ENCODE data around the gene PTPRN2.
"Not testable (repeated sequence)": the region's sequence is repeated elsewhere in the genome, so short reads cannot be mapped to it uniquely, and the experiment has no call there.

Gene PTPRN2

GRCh38 chr7:157676456-157677255 lies 911.0 kb downstream of the PTPRN2 start:
- no peak for DNase-seq

DNA sequence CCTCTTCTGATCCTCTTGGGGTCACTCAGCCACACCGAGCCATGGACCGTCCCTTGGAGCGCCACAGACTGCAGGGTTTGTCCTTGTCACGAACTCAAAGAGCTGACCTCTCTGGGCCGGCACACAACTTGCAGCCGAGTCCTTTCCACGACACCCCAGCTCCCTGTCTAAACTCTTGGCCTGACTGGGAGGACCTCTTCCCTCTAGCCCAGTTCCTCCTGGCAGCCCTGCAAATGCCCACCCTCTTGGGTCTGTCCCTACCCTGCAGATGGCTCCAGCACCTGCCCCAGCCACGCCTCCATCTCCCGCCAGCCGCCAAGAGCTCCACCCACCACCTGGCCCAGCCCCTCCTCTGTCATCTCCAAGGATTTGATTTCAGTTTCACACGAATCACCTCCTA lies 911.6 kb downstream of the PTPRN2 start:
- DNase-seq, result no peak

GRCh38 chr7:157675427-157675927 lies 912.1 kb downstream of the PTPRN2 start:
- no peak for DNase-seq

GRCh38 chr7:157674715-157675426 lies 912.8 kb downstream of the PTPRN2 start:
- no peak for DNase-seq

- no peak for DNase-seq
Observed at GRCh38 chr7:157674027-157674714, 913.5 kb downstream of the PTPRN2 start.

- no peak for DNase-seq
Observed at GRCh38 chr7:157673573-157673972, 914.0 kb downstream of the PTPRN2 start.

DNA sequence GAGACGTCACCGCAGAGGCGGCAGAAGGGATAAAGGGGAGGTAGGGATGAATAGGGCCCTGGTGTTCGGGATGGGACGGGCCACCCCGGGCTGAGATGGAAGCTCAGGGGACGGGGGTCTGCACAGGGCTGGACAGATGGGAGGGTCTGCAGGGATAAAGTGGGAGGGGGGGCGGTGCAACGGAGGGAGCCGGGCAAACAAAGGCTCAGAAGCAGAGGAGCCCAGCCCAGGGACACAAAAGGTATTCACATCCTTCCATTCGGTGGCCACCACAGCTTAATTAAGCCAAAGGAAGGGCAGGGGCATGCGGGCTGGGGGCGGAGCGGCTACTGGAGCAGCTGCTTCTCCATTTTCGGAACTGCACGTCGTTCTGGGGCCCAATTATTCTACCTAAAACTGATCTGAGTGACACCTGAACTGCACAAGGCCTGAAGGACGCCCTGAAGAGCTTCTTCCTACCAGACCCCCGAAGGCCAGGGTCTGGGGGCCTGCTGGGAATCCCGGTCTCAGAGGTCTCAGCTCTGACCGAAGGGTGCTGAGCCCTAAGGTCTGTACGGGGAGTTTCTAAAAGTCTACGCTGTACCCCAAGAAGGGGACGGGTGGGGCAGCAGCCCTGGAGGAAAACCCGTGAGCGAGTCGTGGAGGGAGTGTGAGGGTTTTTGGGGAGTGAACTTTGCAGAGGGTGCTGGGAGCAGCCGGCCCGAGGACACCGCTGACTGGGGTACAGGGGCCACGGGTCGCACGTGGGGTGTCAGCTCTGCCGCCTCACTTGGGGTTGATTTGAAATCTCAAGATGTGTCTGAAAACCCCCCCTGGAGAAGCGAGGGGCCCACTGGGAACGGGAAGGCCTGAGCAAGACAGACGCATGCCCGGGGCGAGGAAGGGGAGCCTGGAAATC lies 916.0 kb downstream of the PTPRN2 start:
- DNase-seq, result no peak

DNA sequence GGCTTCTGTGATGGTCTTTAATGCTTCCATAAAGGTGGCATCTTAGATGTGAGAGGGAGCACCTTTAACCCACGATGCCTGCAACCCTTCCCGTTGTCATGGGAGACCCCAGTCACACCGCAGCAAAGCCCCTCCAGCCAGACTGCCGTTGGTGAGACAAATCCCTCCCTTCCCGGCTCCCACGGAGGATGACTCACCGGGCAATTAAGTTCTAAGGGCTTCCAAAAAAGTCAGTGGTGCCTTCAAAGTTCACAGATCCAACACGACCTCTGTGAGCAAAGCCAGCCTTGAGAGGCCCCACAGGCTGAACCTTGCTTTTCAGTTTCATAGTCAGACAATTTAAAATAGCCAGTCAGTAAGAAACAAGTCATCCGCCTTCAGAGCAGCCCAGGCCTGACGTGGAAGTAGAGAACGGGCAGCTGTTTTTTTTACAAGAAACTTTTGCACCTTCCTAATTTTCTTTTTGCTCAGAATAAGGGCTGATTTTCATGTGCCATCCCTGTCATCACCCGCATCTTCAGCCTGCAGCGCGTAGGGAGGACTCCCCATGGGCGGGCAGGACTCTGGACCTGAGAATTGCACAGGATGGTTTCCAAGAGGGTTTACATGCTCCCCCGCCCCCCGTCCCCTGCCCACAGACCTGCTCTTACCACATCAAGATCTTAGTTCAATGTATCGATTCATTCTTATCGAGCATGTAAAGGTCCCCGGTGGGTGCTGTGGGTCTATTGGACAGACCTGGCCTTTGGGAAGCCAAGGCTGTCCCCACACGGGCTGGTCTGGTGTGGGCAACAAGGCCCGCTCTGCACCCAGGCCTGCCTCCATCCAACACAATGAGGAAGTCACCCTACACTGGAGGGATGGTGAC lies 916.9 kb downstream of the PTPRN2 start:
- no peak for DNase-seq

GRCh38 chr7:157669768-157670351 lies 917.8 kb downstream of the PTPRN2 start:
- no peak for DNase-seq

- DNase-seq, result no peak
Observed at GRCh38 chr7:157668884-157669767, 918.5 kb downstream of the PTPRN2 start.

GRCh38 chr7:157668221-157668883 lies 919.3 kb downstream of the PTPRN2 start:
- DNase-seq, result no peak

DNA sequence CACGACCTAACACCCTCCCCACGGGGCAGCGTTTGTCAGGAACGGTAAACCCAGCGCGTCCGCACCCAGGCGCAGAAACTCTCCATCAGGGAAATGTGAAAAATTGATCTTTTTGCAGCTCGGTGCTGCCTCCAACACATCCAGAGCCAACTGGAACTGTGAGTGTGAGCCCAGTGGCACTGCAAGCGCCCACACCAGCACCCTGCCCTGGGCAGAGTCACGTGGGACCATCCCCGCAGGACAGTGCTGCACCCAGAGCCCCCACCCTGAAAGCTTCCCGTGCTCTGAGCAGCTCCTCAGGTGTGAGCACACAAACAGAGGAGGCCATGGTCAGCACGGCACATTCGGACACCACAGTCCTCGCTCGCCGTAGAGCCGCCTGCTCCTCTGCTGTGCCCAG lies 919.9 kb downstream of the PTPRN2 start:
- DNase-seq, result no peak

GRCh38 chr7:157667261-157667660 lies 920.4 kb downstream of the PTPRN2 start:
- DNase-seq, result no peak

DNA sequence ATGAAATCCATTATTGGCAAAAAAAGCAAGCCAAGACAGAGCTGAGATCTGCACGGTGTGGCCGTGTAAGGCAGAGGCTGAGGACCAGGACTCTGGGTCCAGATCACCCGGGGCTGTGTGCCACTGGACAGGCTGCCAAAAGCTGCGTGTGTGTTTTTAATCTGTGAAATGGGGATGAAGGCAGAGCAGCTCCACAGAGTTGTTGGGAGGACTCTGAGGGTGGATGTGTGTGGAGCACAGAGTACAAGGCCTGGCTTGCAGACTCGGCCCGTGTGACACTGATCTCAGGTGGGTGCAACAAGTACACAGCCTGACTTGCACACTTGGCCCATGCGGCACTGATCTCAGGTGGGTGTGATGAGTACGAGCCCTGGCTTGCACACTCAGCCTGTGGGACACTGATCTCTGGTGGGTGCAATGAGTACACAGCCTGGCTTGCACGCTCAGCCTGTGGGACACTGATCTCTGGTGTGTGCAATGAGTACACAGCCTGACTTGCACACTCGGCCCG lies 921.0 kb downstream of the PTPRN2 start:
- DNase-seq, result no peak

GRCh38 chr7:157665634-157665988 lies 922.0 kb downstream of the PTPRN2 start:
- not testable (repeated sequence) for DNase-seq

DNA sequence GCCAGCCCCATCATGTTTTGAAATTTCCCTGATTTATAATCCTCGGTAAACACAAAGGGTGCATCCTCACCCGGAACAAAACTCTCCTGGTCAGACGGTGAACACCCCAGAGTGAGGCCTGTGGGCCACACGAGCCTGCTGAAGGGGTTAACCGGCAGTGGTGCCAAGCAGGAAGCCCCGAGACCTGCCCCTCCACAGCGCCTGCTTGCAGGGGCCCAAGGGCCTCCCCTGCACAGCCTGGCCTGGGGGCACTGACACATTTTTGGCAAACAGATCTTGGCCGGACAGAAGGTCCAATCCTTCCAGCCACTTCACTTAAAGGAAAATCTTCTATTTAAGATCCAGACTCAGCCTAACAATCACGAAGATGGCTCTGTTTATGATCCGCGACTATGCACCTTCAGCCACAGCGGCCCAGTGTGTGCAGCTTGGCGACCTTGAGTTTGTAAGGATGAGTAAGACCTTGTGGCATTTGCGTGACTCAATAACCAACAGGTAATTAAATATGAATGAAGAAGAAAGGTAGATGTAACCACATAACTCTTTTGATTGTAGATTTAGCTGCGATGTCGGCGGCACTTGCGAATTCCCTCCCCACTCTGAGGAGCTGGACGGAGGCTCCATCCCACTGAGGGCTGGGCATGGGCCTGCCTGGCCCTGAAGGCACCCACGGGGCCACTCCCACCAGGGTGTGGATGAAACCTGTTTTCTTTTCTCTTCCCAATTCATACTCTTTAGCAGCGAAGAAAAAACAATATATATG lies 922.6 kb downstream of the PTPRN2 start:
- DNase-seq, result no peak

DNA sequence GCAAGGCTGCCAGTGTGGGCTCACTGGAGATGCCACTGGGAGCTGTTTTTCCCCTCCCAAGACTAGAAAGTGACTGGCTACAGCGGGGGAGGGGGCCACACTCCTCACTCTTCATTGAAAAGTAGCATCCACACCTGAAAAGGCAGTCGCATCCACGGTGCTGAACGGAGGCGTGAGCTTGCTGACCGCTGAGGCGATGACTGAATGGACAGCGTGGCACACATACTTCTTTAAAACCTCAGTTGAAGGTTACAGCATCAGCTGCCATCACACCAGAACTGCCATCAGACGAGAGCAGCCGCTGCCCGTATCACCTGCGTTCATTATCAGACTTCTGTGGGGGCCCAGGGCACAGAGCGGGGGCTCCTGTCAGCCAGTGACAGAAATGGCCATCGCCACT lies 923.6 kb downstream of the PTPRN2 start:
- no peak for DNase-seq

GRCh38 chr7:157662981-157663716 lies 924.5 kb downstream of the PTPRN2 start:
- no peak for DNase-seq
